Lower leg skin (tissue), 4 donors: ENCODE measurements around the gene ITM2A. TPM values are rescaled to one million over a fixed set of nuclear protein-coding genes. Genes with fewer than 3 reads are reported as not detected.

Experiments used
- DNase-seq, 2 donors: peaks; one replicate each; pipeline ENCODE4 v3.0.0-alpha.2; 2019; ENCODE audit warnings: low spot score in 2 of 2
- H3K4me3 ChIP-seq: fragments of 200-600 bp; sonication (generic); 2 replicates; pipeline ENCODE4 v1.5.1; 2017; ENCODE audit warnings: mild to moderate bottlenecking, low read depth; ENCODE audit not compliant: poor library complexity, severe bottlenecking
- CTCF ChIP-seq, 3 donors: fragments of 450-650 bp; IDR thresholded peaks; one replicate each; pipeline ENCODE4 v1.5.1; 2016; ENCODE audit warnings: antibody characterized with exemption in 3 of 3, mild to moderate bottlenecking in 3 of 3, moderate library complexity in 2 of 3
- POLR2A ChIP-seq, 2 donors: fragments of 450-650 bp; IDR thresholded peaks; one replicate each; pipeline ENCODE4 v1.6.1; 2016 to 2017; ENCODE audit warnings: antibody characterized with exemption in 2 of 2, mild to moderate bottlenecking in 1 of 2, moderate library complexity in 1 of 2
- WGBS, 2 donors: methylation state at CpG; one replicate each; pipeline ENCODE4 v1.1.5; 2018; 5-methylcytosine and 5-hydroxymethylcytosine counted together
- intact Hi-C: fragments of 100-400 bp; cut with DNase I; formaldehyde crosslinking; loops from one replicate; pipeline ENCODE4 v1.15.0; 2023; ENCODE audit warnings: low total_unique reads
- total RNA-seq, 4 donors: library from RNA; depleted of rRNA; stranded (reverse); fragments of >200 nt; gene quantifications; one replicate each; pipeline ENCODE4 v1.1.0, GENCODE V29; 2016

The ITM2A gene
- total RNA-seq, 4 donors from 2014 or later: 15.8 to 40.0 (median 21.4) TPM

- intact Hi-C loops: no loop called here
- no peak overlapping the region for H3K4me3 ChIP-seq
- DNase-seq: no peak
- TF ChIP-seq POLR2A (IDR thresholded peaks at IDR 0.05) (no peak), CTCF (IDR thresholded peaks at IDR 0.05) (no peak)
- WGBS, 2 donors: 56 to 87% methylated on average over 1 of the region's 1 CpG
Measured at GRCh38 chrX:79369871-79370270, 2.7 kb upstream of the ITM2A start.

- no peak overlapping the region for H3K4me3 ChIP-seq
- WGBS, 2 donors: 53 to 67% methylated on average over 6 of the region's 6 CpGs
- no peak for TF ChIP-seq POLR2A (IDR thresholded peaks at IDR 0.05)
- no peak for TF ChIP-seq CTCF (IDR thresholded peaks at IDR 0.05)
- DNase-seq: no peak
- intact Hi-C loops: no loop called here
Measured at GRCh38 chrX:79368441-79368840, 1.3 kb upstream of the ITM2A start.

GRCh38 chrX:79367907-79368306 is 773 bp upstream of the ITM2A start:
- no peak overlapping the region for H3K4me3 ChIP-seq
- DNase-seq: no peak
- WGBS, 2 donors: 23 to 29% methylated on average over 3 of the region's 3 CpGs
- no peak for TF ChIP-seq POLR2A (IDR thresholded peaks at IDR 0.05)
- intact Hi-C loops: no loop called here

GRCh38 chrX:79366556-79366872 is 620 bp downstream of the ITM2A start:
- TF ChIP-seq CTCF (IDR thresholded peaks at IDR 0.05): no peak
- no peak for TF ChIP-seq POLR2A (IDR thresholded peaks at IDR 0.05)
- intact Hi-C loops: no loop called here

GRCh38 chrX:79365591-79365990 is 1.5 kb downstream of the ITM2A start:
- TF ChIP-seq CTCF (IDR thresholded peaks at IDR 0.05) (no peak), POLR2A (IDR thresholded peaks at IDR 0.05) (no peak)

More at GRCh38 chrX:79366556-79366872, 620 bp downstream of the ITM2A start:
- WGBS, 2 donors: 0 to 15% methylated on average over 6 of the region's 6 CpGs
- DNase-seq: no peak
- H3K4me3 ChIP-seq: peak overlapping the region; percentile 38

GRCh38 chrX:79364306-79364705 is 2.8 kb downstream of the ITM2A start:
- 49 to 77% methylated on average over 5 of the region's 5 CpGs for WGBS, 2 donors
- no peak for DNase-seq
- H3K4me3 ChIP-seq: no peak overlapping the region
- no peak for TF ChIP-seq POLR2A (IDR thresholded peaks at IDR 0.05)
- no peak for TF ChIP-seq CTCF (IDR thresholded peaks at IDR 0.05)
- intact Hi-C loops: no loop called here

More at GRCh38 chrX:79365591-79365990, 1.5 kb downstream of the ITM2A start:
- no peak for DNase-seq
- intact Hi-C loops: no loop called here
- no peak overlapping the region for H3K4me3 ChIP-seq
- 30 to 34% methylated on average over 1 of the region's 1 CpG for WGBS, 2 donors
